B cell (primary cell): ENCODE results near the gene IFI44L. TPM values are rescaled to one million over a fixed set of nuclear protein-coding genes. Genes with fewer than 3 reads are reported as not detected.

ENCODE experiments used
- ATAC-seq: fragments of 200-7000 bp; cut with Tn5 transposase; one replicate; pipeline ENCODE4 v1.10.0; 2021; ENCODE audit warnings: low read depth, mild to moderate bottlenecking, moderate number of reproducible peaks, moderate library complexity
- CTCF ChIA-PET: fragments of 350-600 bp; sonication (Branson Sonifier 250); formaldehyde crosslinking; loops from one replicate; lab custom pipeline; 2021; ENCODE audit warnings: antibody characterized with exemption, inconsistent platforms; lab: Charles Lee
- POLR2A ChIA-PET: fragments of 350-600 bp; sonication (Branson Sonifier 250); formaldehyde crosslinking; loops from one replicate; lab custom pipeline; 2021; ENCODE audit warnings: antibody characterized with exemption; lab: Charles Lee
- DNase-seq: peaks from one replicate; pipeline ENCODE4 v3.0.0; 2013
- H2AFZ ChIP-seq: 2 replicates; pipeline ENCODE4 v1.6.1; 2012; ENCODE audit warnings: mild to moderate bottlenecking, low read depth, low read length; ENCODE audit not compliant: insufficient read depth, poor library complexity, severe bottlenecking
- H3K27ac ChIP-seq, 2 donors: 1 replicate in 1 of 2; 2 replicates in 1 of 2; pipeline ENCODE4 v1.5.1; 2012 to 2013; ENCODE audit warnings: low read length in 2 of 2, mild to moderate bottlenecking in 2 of 2, moderate library complexity in 1 of 2
- H3K27me3 ChIP-seq, 4 experiments: fragments of 200-600 bp in 1 of 4; sonication (generic) in 1 of 4; replicated peaks in 1 of 4; 1 replicate in 2 of 4; 2 replicates in 2 of 4; pipeline versions ENCODE4 v1.6.1 to v1.7.0; 2013 to 2016; ENCODE audit warnings: low read length in 3 of 4, mild to moderate bottlenecking in 2 of 4, mixed read lengths in 1 of 4, moderate library complexity in 1 of 4; ENCODE audit not compliant: insufficient read depth in 4 of 4, control insufficient read depth in 3 of 4; ENCODE audit errors: control extremely low read depth in 1 of 4
- H3K36me3 ChIP-seq, 2 experiments: replicated peaks in 1 of 2; 1 replicate in 1 of 2; 2 replicates in 1 of 2; pipeline versions ENCODE4 v1.6.1 to v1.7.1; 2013; ENCODE audit warnings: low read length in 1 of 2; ENCODE audit not compliant: insufficient read depth in 2 of 2, control insufficient read depth in 1 of 2; ENCODE audit errors: control extremely low read depth in 1 of 2, extremely low read depth in 1 of 2
- H3K4me1 ChIP-seq, 2 donors: fragments of 200-600 bp in 1 of 2; sonication (generic) in 1 of 2; 1 replicate in 1 of 2; 2 replicates in 1 of 2; pipeline versions ENCODE4 v1.5.1 to v1.6.1; 2013 to 2017; ENCODE audit warnings: low read length in 2 of 2; ENCODE audit not compliant: control insufficient read depth in 2 of 2, insufficient read depth in 2 of 2
- H3K4me2 ChIP-seq: replicated peaks from 2 replicates; pipeline ENCODE3; 2012; ENCODE audit warnings: mild to moderate bottlenecking, low read depth, low read length; ENCODE audit not compliant: poor library complexity, severe bottlenecking
- H3K4me3 ChIP-seq, 5 experiments: fragments of 200-600 bp in 1 of 5; sonication (generic) in 1 of 5; 1 replicate in 3 of 5; 2 replicates in 2 of 5; pipeline versions ENCODE4 v1.5.1 to v1.7.0; 2011 to 2016; ENCODE audit warnings: low read length in 4 of 5, mild to moderate bottlenecking in 4 of 5, low read depth in 2 of 5, control low read depth in 1 of 5, moderate library complexity in 1 of 5; ENCODE audit not compliant: insufficient read depth in 1 of 5; ENCODE audit errors: control extremely low read depth in 1 of 5, extremely low read depth in 1 of 5
- H3K79me2 ChIP-seq: fragments of 200-600 bp; sonication (generic); one replicate; pipeline ENCODE4 v1.6.0; 2016; ENCODE audit warnings: low read length; ENCODE audit not compliant: control insufficient read depth, insufficient read depth
- H3K9ac ChIP-seq: fragments of 200-600 bp; sonication (generic); 2 replicates; pipeline ENCODE4 v1.6.1; 2017; ENCODE audit warnings: mild to moderate bottlenecking, low read length, moderate library complexity
- H3K9me3 ChIP-seq, 3 donors: one replicate each; pipeline versions ENCODE4 v1.6.1 to v1.7.1; 2013; ENCODE audit warnings: low read length in 2 of 3; ENCODE audit not compliant: control insufficient read depth in 2 of 3, insufficient read depth in 1 of 3; ENCODE audit errors: control extremely low read depth in 1 of 3
- H4K20me1 ChIP-seq: 2 replicates; pipeline ENCODE4 v1.6.0; 2012; ENCODE audit warnings: mild to moderate bottlenecking, low read length; ENCODE audit not compliant: insufficient read depth, control insufficient read depth, poor library complexity, severe bottlenecking
- H3K27ac Mint-ChIP-seq: one replicate; pipeline ENCODE4 v1.8.0; 2021; ENCODE audit warnings: mixed read lengths
- H3K27me3 Mint-ChIP-seq: one replicate; pipeline ENCODE4 v1.8.0; 2021; ENCODE audit warnings: mixed read lengths
- H3K4me1 Mint-ChIP-seq: one replicate; pipeline ENCODE4 v1.8.0; 2021; ENCODE audit warnings: mixed read lengths
- H3K4me3 Mint-ChIP-seq: one replicate; pipeline ENCODE4 v1.8.0; 2021; ENCODE audit warnings: mixed read lengths
- H3K9me3 Mint-ChIP-seq: one replicate; pipeline ENCODE4 v1.8.0; 2022; ENCODE audit warnings: mixed read lengths; ENCODE audit not compliant: insufficient read depth
- EZH2 ChIP-seq: IDR thresholded peaks from 2 replicates; pipeline ENCODE4 v1.6.1; 2012; ENCODE audit warnings: borderline replicate concordance, low read depth, mild to moderate bottlenecking, moderate library complexity, low read length; ENCODE audit not compliant: insufficient read depth, poor library complexity, severe bottlenecking
- WGBS: methylation state at CpG from one replicate; pipeline ENCODE4 v1.1.5; 2013; ENCODE audit warnings: missing lambda C conversion rate; ENCODE audit not compliant: insufficient coverage; 5-methylcytosine and 5-hydroxymethylcytosine counted together
- intact Hi-C: fragments of 100-400 bp; cut with micrococcal nuclease; formaldehyde crosslinking; loops from one replicate; pipeline ENCODE4 v1.10.0; 2022
- polyA minus RNA-seq: library from RNA; depleted of rRNA, polyadenylated mRNA; stranded (reverse); fragments of >200 nt; gene quantifications from 2 replicates; pipeline ENCODE4 v1.2.3, GENCODE V29; 2012
- polyA plus RNA-seq: library from polyadenylated mRNA; depleted of rRNA; stranded (reverse); fragments of >200 nt; gene quantifications from 2 replicates; pipeline ENCODE4 v1.2.3, GENCODE V29; 2012
- total RNA-seq, 2 donors: library from RNA; stranded (reverse); fragments of 120-200 nt in 1 of 2; gene quantifications; 1 replicate in 1 of 2; 2 replicates in 1 of 2; pipeline versions ENCODE4 v1.2.3 to v1.2.4, GENCODE V29; 2013 to 2022
- TF ChIP-seq, protein P1 (sequence below): fragments of 200-600 bp; IDR thresholded peaks from one replicate; pipeline ENCODE4 v1.8.0; 2022; ENCODE audit warnings: antibody characterized with exemption, mild to moderate bottlenecking

The IFI44L gene
- total RNA-seq: 4.8 and 5.7 TPM in 2 replicates
- 9.4 TPM for total RNA-seq (2013)
- polyA plus RNA-seq: 3.7 and 9.1 TPM in 2 replicates
- polyA minus RNA-seq: 2.3 and 7.2 TPM in 2 replicates

DNA sequence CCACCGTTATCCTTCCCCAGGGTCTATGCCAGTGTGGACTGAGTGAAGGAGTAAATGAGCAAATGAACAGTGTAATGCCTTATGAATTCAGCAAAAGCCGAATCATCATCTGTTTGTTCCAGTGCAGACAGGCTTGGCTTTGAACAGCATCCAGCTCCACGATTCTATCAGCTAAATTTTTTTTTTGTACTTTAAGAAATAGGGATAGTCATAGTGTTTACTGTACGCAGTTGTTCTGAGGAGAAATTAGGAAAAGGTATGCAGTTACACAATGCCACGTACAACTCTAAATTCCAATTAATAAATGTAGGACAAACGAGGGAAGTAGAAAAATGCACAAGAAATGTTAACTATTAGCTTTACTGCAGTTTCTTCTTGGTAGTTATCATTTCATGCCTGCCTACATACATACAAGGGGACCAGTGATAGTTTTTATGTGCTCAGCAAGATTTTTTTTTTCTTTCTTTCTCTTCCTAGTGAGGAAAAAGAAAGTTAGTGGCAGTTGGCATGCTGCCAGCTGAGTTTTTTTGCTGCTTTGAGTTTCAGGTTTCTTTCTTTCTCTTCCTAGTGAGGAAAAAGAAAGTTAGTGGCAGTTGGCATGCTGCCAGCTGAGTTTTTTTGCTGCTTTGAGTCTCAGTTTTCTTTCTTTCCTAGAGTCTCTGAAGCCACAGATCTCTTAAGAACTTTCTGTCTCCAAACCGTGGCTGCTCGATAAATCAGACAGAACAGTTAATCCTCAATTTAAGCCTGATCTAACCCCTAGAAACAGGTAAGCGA, at the start of gene IFI44L:
TSS of gene IFI44L (plus strand) at position 646 of the 777 bp plus-strand sequence. CDS start 7,468 bp downstream, outside the sequence.
- Mint-ChIP-seq H3K9me3 (no peaks in the 10 kb centered on the region), H3K4me3 (peak within 1 kb of the TSS; percentile 70), H3K4me1 (peaks cover 53% of the 10 kb centered on the region), H3K27me3 (no peaks in the 10 kb centered on the region), H3K27ac (peak within 1 kb of the TSS; percentile 66)
- ChIA-PET POLR2A (no interaction called here), CTCF (interaction anchor here (0.6 to 1.6 kb wide), 10 partner anchors 12 to 489 kb away, joined by 3 to 14 read pairs (median 5); partner anchors contain the start of gene IFI44)
- peaks cover 20 to 32% of the 10 kb centered on the region in 2 donors for H3K4me1 ChIP-seq
- H3K4me3 ChIP-seq: peak within 1 kb of the TSS in 4 of 5 experiments; percentile 30 to 59 (median 50)
- H3K27me3 ChIP-seq: no peaks in the 10 kb centered on the region
- peak within 1 kb of the TSS; percentile 81 for H2AFZ ChIP-seq
- H3K36me3 ChIP-seq: no peaks in the 10 kb centered on the region
- peaks cover 29% of the 10 kb centered on the region for H3K79me2 ChIP-seq
- intact Hi-C loops: loop anchor here (5.0 kb wide), 1 partner anchor 32 kb away; no protein-coding TSS in a partner anchor
- peak within 1 kb of the TSS; percentile 66 for H3K9ac ChIP-seq
- WGBS: 17% methylated on average over 1 of the region's 9 CpGs
- no peaks in the 10 kb centered on the region for H3K9me3 ChIP-seq
- H3K27ac ChIP-seq: peak within 1 kb of the TSS; percentile 28 to 75
- DNase-seq (peak; percentile 58), ATAC-seq (peak; percentile 32)
- peak within 1 kb of the TSS; percentile 69 for H3K4me2 ChIP-seq
- H4K20me1 ChIP-seq: no peaks in the 10 kb centered on the region
- TF ChIP-seq EZH2: no peak
- TF ChIP-seq, protein P1, sequence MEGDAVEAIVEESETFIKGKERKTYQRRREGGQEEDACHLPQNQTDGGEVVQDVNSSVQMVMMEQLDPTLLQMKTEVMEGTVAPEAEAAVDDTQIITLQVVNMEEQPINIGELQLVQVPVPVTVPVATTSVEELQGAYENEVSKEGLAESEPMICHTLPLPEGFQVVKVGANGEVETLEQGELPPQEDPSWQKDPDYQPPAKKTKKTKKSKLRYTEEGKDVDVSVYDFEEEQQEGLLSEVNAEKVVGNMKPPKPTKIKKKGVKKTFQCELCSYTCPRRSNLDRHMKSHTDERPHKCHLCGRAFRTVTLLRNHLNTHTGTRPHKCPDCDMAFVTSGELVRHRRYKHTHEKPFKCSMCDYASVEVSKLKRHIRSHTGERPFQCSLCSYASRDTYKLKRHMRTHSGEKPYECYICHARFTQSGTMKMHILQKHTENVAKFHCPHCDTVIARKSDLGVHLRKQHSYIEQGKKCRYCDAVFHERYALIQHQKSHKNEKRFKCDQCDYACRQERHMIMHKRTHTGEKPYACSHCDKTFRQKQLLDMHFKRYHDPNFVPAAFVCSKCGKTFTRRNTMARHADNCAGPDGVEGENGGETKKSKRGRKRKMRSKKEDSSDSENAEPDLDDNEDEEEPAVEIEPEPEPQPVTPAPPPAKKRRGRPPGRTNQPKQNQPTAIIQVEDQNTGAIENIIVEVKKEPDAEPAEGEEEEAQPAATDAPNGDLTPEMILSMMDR: no peak

DNA sequence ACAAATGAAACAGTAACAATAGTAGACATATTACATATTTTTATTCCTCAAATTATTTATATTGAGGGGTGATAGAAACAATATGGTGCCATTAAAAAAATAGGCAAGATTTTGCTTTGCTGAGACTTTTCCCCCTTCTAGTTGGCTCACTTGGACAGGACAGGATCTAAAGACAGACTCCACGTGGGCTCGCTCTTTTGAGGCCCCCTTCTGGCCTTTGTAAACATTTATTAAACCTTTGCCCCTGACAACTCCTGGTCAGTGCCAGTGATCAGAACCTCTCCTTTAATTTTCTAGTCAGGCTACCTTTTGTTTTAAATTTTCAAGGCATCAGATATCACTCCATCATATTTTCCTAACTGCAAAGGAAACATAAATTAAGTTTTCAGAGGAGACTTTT, 49.7 kb upstream of the IFI44L start:
- intact Hi-C loops: no loop called here

More for the DNA sequence above, 49.7 kb upstream of the IFI44L start:
- no peaks in the 10 kb centered on the region for H3K4me1 ChIP-seq
- H3K9me3 ChIP-seq: no peaks in the 10 kb centered on the region
- no peak overlapping the region for H3K4me3 ChIP-seq
- Mint-ChIP-seq H3K4me1 (no peaks in the 10 kb centered on the region), H3K4me3 (no peak overlapping the region), H3K9me3 (no peaks in the 10 kb centered on the region), H3K27me3 (no peaks in the 10 kb centered on the region), H3K27ac (no peak overlapping the region)
- no peaks in the 10 kb centered on the region for H3K27me3 ChIP-seq
- no peaks in the 10 kb centered on the region for H4K20me1 ChIP-seq
- 85% methylated on average over 2 of the region's 2 CpGs for WGBS
- no peak overlapping the region for H3K9ac ChIP-seq
- no peak for TF ChIP-seq EZH2
- TF ChIP-seq, protein P1: no peak
- DNase-seq (no peak), ATAC-seq (no peak)
- POLR2A ChIA-PET: no interaction called here
- CTCF ChIA-PET: no interaction called here
- H3K4me2 ChIP-seq: no peak overlapping the region
- no peaks in the 10 kb centered on the region for H3K36me3 ChIP-seq
- H3K27ac ChIP-seq: no peak overlapping the region
- H2AFZ ChIP-seq: no peak overlapping the region
- H3K79me2 ChIP-seq: no peaks in the 10 kb centered on the region
